Retina (tissue), 1 donor: Measurements from ENCODE around the gene PRSS56.
"Not testable (repeated sequence)": the region's sequence is repeated elsewhere in the genome, so short reads cannot be mapped to it uniquely, and the experiment has no call there.

Experiments used
- DNase-seq: peaks from one replicate; pipeline ENCODE4 v3.0.0-alpha.2; 2016

The PRSS56 gene

GRCh38 chr2:232526372-232526941, 6.3 kb downstream of the PRSS56 start:
- peak; percentile 53 for DNase-seq

- no peak for DNase-seq
Measured at GRCh38 chr2:232527905-232528470, 7.8 kb downstream of the PRSS56 start.

GRCh38 chr2:232528746-232529460, 8.7 kb downstream of the PRSS56 start:
- DNase-seq: no peak

GRCh38 chr2:232529806-232530547, 9.8 kb downstream of the PRSS56 start:
- DNase-seq: no peak

- DNase-seq: no peak
Measured at GRCh38 chr2:232530626-232531260, 10.6 kb downstream of the PRSS56 start.

GRCh38 chr2:232532419-232532818, 12.2 kb downstream of the PRSS56 start:
- no peak for DNase-seq

- DNase-seq: not testable (repeated sequence)
Measured at GRCh38 chr2:232532821-232533220, 12.6 kb downstream of the PRSS56 start.

GRCh38 chr2:232533944-232534710, 13.9 kb downstream of the PRSS56 start:
- DNase-seq: no peak

- DNase-seq: no peak
Measured at GRCh38 chr2:232534940-232535651, 14.9 kb downstream of the PRSS56 start.

GRCh38 chr2:232535761-232536530, 15.8 kb downstream of the PRSS56 start:
- no peak for DNase-seq

- DNase-seq: no peak
Measured at GRCh38 chr2:232537079-232537478, 16.9 kb downstream of the PRSS56 start.

GRCh38 chr2:232537499-232537898, 17.3 kb downstream of the PRSS56 start:
- DNase-seq: no peak

- no peak for DNase-seq
Measured at GRCh38 chr2:232538671-232539070, 18.5 kb downstream of the PRSS56 start.

GRCh38 chr2:232539298-232540231, 19.4 kb downstream of the PRSS56 start, which contains the start of gene CHRNG:
TSS of gene CHRNG (plus strand) at chr2:232539692. CDS start at chr2:232539748, 56 bp downstream.
- no peak for DNase-seq

- DNase-seq: no peak
Measured at GRCh38 chr2:232540441-232541041, 20.4 kb downstream of the PRSS56 start.

GRCh38 chr2:232541195-232541960, 21.2 kb downstream of the PRSS56 start:
- no peak for DNase-seq

- no peak for DNase-seq
Measured at GRCh38 chr2:232541961-232542714, 21.9 kb downstream of the PRSS56 start.
